ENCODE measurements around the gene EHMT2.
A peak's percentile ranks its signal among the peaks of the same experiment; 100 is the strongest.
"Not testable (repeated sequence)": the region's sequence is repeated elsewhere in the genome, so short reads cannot be mapped to it uniquely, and the experiment has no call there.

EHMT2 gene

DNA sequence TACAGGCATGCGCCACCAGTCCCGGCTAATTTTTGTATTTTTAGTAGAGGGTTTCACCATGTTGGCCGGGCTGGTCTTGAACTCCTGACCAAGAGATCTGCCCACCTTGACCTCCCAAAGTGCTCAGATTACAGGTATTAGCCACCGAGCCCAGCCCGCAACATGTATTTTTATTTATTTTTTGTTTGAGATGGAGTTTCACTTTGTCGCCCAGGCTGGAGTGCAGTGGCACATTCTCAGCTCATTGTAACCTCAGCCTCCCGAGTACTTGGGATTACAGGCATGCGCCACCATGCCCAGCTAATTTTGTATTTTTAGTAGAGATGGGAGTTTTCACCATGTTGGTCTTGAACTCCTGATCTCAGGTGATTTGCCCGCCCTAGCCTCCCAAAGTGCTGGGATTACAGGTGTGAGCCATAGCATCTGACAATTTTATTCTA lies 59.4 kb downstream of the EHMT2 start:
- not testable (repeated sequence) for DNase-seq (ENCODE audit: low read depth)

- DNase-seq (ENCODE audit: low read depth) = no peak
These were observed 60.0 kb downstream of the EHMT2 start for GRCh38 chr6:31837369-31838113.

- DNase-seq (ENCODE audit: low read depth) = no peak
These were observed 60.8 kb downstream of the EHMT2 start for GRCh38 chr6:31836474-31837368.

DNA sequence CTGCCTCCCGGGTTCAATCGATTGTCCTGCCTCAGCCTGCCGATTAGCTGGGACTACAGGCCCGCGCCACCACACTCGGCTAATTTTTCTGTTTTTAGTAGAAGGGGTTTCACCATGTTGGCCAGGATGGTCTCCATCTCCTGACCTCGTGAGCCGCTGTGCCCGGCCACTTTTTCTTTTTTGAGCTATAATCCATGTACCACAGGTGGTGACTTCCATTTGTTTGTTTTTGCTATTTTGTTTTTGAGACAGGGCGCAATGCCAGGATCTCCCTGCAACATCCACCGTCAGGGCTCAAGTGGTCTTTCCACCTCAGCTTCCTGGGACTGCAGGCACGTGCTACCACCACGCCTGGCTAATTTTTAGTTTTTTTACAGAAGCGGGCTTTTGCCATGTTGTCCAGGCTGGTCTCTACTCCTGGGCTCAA lies 61.4 kb downstream of the EHMT2 start:
- no peak for DNase-seq (ENCODE audit: low read depth)

GRCh38 chr6:31834367-31835250 lies 62.9 kb downstream of the EHMT2 start:
- DNase-seq (ENCODE audit: low read depth) = peak; percentile 71

GRCh38 chr6:31831350-31832215 lies 65.9 kb downstream of the EHMT2 start:
- no peak for DNase-seq (ENCODE audit: low read depth)

GRCh38 chr6:31830886-31831335 lies 66.6 kb downstream of the EHMT2 start:
- DNase-seq (ENCODE audit: low read depth) = no peak

Data from stimulated activated CD8-positive, alpha-beta memory T cell treated with anti-CD3 and anti-CD28 coated beads, Interleukin-15, amount 100 ng/mL, for 1 hour (primary cell).